HEK293T (cell line): ENCODE measurements around the gene RNF213.

Source experiments
- CTCF ChIA-PET: fragments of 350-600 bp; formaldehyde crosslinking; extraction: SDS; loops from one replicate; lab custom pipeline; 2021; ENCODE audit warnings: antibody characterized with exemption, inconsistent platforms; lab: Yijun Ruan, JAX
- POLR2A ChIA-PET: fragments of 350-600 bp; formaldehyde crosslinking; extraction: SDS; loops from one replicate; lab custom pipeline; 2020; ENCODE audit warnings: antibody characterized with exemption, inconsistent platforms; lab: Yijun Ruan, JAX
- DNase-seq: peaks from one replicate; pipeline ENCODE4 v3.0.0; 2012; ENCODE audit warnings: mixed read lengths; ENCODE audit errors: extremely low spot score
- ARNT ChIP-seq: fragments of 450-650 bp; IDR thresholded peaks from 2 replicates; pipeline ENCODE4 v1.6.1; 2017; ENCODE audit warnings: mild to moderate bottlenecking
- BHLHE40 ChIP-seq: fragments of 450-650 bp; IDR thresholded peaks from 2 replicates; pipeline ENCODE4 v1.6.1; 2016; ENCODE audit warnings: mild to moderate bottlenecking, moderate library complexity, borderline replicate concordance
- CTBP1 ChIP-seq: fragments of 450-650 bp; IDR thresholded peaks from 2 replicates; pipeline ENCODE4 v1.6.1; 2016; ENCODE audit warnings: borderline replicate concordance
- ELF4 ChIP-seq: fragments of 450-650 bp; IDR thresholded peaks from 2 replicates; pipeline ENCODE4 v1.6.1; 2017; ENCODE audit warnings: antibody characterized with exemption
- FOXA1 ChIP-seq: fragments of 450-650 bp; IDR thresholded peaks from 2 replicates; pipeline ENCODE4 v1.6.1; 2016; ENCODE audit warnings: mild to moderate bottlenecking
- FOXK2 ChIP-seq: fragments of 450-650 bp; IDR thresholded peaks from 2 replicates; pipeline ENCODE4 v1.6.1; 2016; ENCODE audit warnings: mild to moderate bottlenecking
- FOXM1 ChIP-seq: fragments of 450-650 bp; IDR thresholded peaks from 2 replicates; pipeline ENCODE4 v1.6.1; 2017; ENCODE audit warnings: mild to moderate bottlenecking, borderline replicate concordance
- HDGF ChIP-seq: fragments of 450-650 bp; IDR thresholded peaks from 2 replicates; pipeline ENCODE4 v1.6.1; 2017; ENCODE audit warnings: antibody characterized with exemption, borderline replicate concordance
- L3MBTL2 ChIP-seq: fragments of 450-650 bp; conservative IDR thresholded peaks from 2 replicates; pipeline ENCODE4 v1.6.1; 2016; ENCODE audit warnings: mild to moderate bottlenecking
- LEF1 ChIP-seq: fragments of 450-650 bp; IDR thresholded peaks from 2 replicates; pipeline ENCODE4 v1.6.1; 2017; ENCODE audit warnings: mild to moderate bottlenecking, borderline replicate concordance
- NFRKB ChIP-seq: fragments of 450-650 bp; IDR thresholded peaks from 2 replicates; pipeline ENCODE4 v1.6.1; 2016; ENCODE audit warnings: mild to moderate bottlenecking, moderate library complexity
- PKNOX1 ChIP-seq: fragments of 450-650 bp; IDR thresholded peaks from 2 replicates; pipeline ENCODE4 v1.6.1; 2016
- SP1 ChIP-seq: fragments of 450-650 bp; IDR thresholded peaks from 2 replicates; pipeline ENCODE4 v1.6.1; 2017
- SUZ12 ChIP-seq: fragments of 450-650 bp; IDR thresholded peaks from 2 replicates; pipeline ENCODE4 v1.6.1; 2016; ENCODE audit warnings: mild to moderate bottlenecking
- TARDBP ChIP-seq: fragments of 450-650 bp; IDR thresholded peaks from 2 replicates; pipeline ENCODE4 v1.6.1; 2016
- ZNF384 ChIP-seq: fragments of 450-650 bp; IDR thresholded peaks from 2 replicates; pipeline ENCODE4 v1.6.1; 2016

The RNF213 gene

GRCh38 chr17:80432961-80433550 lies 172.4 kb downstream of the RNF213 start:
- CTCF ChIA-PET = interaction anchor here (0.6 kb wide), 1 partner anchor 9 kb away, joined by 3 read pairs; no protein-coding TSS in a partner anchor
- POLR2A ChIA-PET = interaction anchor here (0.6 to 1.4 kb wide), 4 partner anchors 20 to 112 kb away, joined by 3 to 6 read pairs (median 4); partner anchors contain the start of gene RPTOR
- no peak for TF ChIP-seq SUZ12
- no peak for DNase-seq

GRCh38 chr17:80433916-80434666 lies 173.4 kb downstream of the RNF213 start:
- ChIA-PET POLR2A (interaction anchor here (0.6 to 1.4 kb wide), 2 partner anchors 19 to 20 kb away, joined by 3 to 6 read pairs; no protein-coding TSS in a partner anchor), CTCF (no interaction called here)
- no peak for DNase-seq
- TF ChIP-seq SP1 (no peak), ELF4 (no peak), NFRKB (no peak), FOXK2 (no peak), TARDBP (no peak), LEF1 (no peak), SUZ12 (no peak), FOXM1 (no peak), PKNOX1 (no peak), HDGF (no peak), ARNT (no peak), CTBP1 (no peak), FOXA1 (no peak), ZNF384 (no peak), L3MBTL2 (no peak), BHLHE40 (no peak)

- TF ChIP-seq SUZ12 (no peak), TARDBP (no peak), LEF1 (no peak), PKNOX1 (no peak), NFRKB (no peak), FOXA1 (no peak), ELF4 (no peak), HDGF (no peak), ZNF384 (no peak), L3MBTL2 (no peak), BHLHE40 (no peak)
- POLR2A ChIA-PET = interaction anchor here (0.8 to 3.3 kb wide), 2 partner anchors 15 to 18 kb away, joined by 3 to 16 read pairs; no protein-coding TSS in a partner anchor
- no peak for DNase-seq
- CTCF ChIA-PET = interaction anchor here (0.9 kb wide), 1 partner anchor 10 kb away, joined by 4 read pairs; no protein-coding TSS in a partner anchor
These were observed 176.9 kb downstream of the RNF213 start for GRCh38 chr17:80437532-80437931.

- ChIA-PET POLR2A (interaction anchor here (3.3 kb wide), 1 partner anchor 16 kb away, joined by 16 read pairs; no protein-coding TSS in a partner anchor), CTCF (no interaction called here)
- no peak for DNase-seq
- TF ChIP-seq ARNT = no peak
- no peak for TF ChIP-seq LEF1
- no peak for TF ChIP-seq SP1
- TF ChIP-seq CTBP1 = no peak
- no peak for TF ChIP-seq TARDBP
- TF ChIP-seq PKNOX1 = no peak
- TF ChIP-seq BHLHE40 = no peak
- TF ChIP-seq FOXA1 = no peak
- TF ChIP-seq ELF4 = no peak
- no peak for TF ChIP-seq L3MBTL2
- no peak for TF ChIP-seq SUZ12
- no peak for TF ChIP-seq NFRKB
- TF ChIP-seq FOXM1 = no peak
- TF ChIP-seq HDGF = no peak
- no peak for TF ChIP-seq FOXK2
These were observed 178.2 kb downstream of the RNF213 start for GRCh38 chr17:80438806-80439205.

- TF ChIP-seq L3MBTL2 (no peak), FOXA1 (no peak), FOXK2 (no peak), HDGF (no peak), ZNF384 (no peak), CTBP1 (no peak), BHLHE40 (no peak), PKNOX1 (no peak), SUZ12 (no peak), TARDBP (no peak), FOXM1 (no peak), ARNT (no peak), LEF1 (no peak), SP1 (no peak), ELF4 (no peak)
- POLR2A ChIA-PET = interaction anchor here (3.3 to 8.0 kb wide), 2 partner anchors 16 kb away, joined by 16 to 56 read pairs; no protein-coding TSS in a partner anchor
- DNase-seq = no peak
- CTCF ChIA-PET = no interaction called here
These were observed 178.8 kb downstream of the RNF213 start for GRCh38 chr17:80439499-80439898.
